HG03045 (cell line): ENCODE measurements around the gene PPEF1.

Experiments
- ATAC-seq: cut with Tn5 transposase; IDR thresholded peaks from one replicate; pipeline ENCODE4 v1.9.1; 2021; ENCODE audit warnings: mild to moderate bottlenecking, moderate library complexity; ENCODE audit not compliant: unreplicated experiment

Gene PPEF1

DNA sequence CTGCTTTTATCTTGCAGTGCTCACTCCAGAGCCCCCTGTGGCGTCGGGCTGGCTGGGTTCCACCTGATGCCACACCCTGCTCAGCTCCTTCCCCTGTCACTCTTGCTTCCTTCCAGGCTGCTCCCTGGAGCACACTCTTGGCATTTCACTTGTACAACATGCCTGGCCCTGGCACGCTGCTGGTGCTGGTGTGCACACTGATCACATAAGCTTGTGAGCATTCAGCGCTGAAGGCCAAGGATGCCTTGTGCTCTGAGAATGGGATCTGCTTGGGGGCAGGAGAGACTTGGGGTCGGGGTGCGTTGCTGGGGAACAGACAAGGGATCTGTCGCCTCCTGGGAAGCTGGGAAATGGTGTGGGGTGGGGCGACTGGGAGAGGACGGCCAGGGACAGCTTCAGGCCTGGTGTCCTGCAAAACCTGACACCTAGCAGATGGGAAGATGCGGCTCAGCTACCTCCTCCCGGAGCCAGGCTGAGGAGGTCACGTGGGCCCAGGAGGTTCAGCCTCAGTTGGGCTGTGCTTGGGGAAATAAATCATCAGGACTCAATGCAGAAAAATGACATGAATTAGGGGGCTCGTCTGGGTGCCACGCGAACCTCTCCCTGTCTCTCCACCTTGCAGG is 167.9 kb downstream of the PPEF1 start:
- ATAC-seq, result no peak

DNA sequence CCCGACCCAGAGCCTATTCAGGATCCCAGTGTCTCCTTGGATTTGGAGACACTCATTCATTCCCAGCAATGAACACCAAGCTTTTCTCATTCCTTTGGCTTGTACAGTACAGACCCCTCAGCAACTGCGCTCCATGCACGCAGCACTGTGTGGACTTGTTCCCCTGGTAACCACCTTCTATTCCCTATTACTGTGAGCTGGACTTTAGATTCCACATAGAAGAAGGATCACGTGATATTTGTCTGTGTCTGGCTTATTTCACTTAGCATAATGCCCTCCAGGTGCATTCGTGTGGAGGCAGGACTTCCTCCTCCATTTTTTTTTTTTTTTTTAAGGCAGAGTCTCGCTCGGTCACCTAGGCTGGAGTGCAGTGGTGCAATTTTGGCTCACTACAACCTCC is 170.0 kb downstream of the PPEF1 start:
- no peak for ATAC-seq
